Measurements from ENCODE around the gene ZBED4. TPM values are rescaled to one million over a fixed set of nuclear protein-coding genes. Genes with fewer than 3 reads are reported as not detected.

ZBED4 gene
- total RNA-seq, 1 experiment from 2014 or later: 7.1 TPM

- DNase-seq (ENCODE audit: low read depth): no peak
These were observed 26.6 kb downstream of the ZBED4 start for GRCh38 chr22:49880281-49880680.

DNA sequence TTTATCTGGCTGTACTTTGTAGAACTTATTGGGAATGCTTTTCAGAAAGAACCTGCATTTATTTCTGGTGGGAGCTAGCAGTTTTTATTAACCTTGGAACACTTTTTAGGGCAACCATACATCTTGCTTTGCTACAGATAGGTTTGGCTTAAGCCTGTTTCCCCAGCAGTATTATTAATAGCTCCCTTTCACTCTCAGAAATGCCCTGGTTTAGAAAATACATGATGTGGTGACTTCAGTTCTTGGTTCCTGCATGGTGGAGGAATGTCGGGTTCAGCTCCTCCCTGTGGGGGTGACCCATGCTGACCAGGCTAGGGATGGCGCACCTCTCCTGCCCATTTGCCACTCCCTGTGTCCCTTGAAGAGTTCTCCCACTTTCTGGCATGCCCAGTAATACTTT, 28.2 kb downstream of the ZBED4 start:
- DNase-seq (ENCODE audit: low read depth): no peak

- DNase-seq (ENCODE audit: low read depth): no peak
These were observed 29.1 kb downstream of the ZBED4 start for GRCh38 chr22:49882519-49883293.

DNA sequence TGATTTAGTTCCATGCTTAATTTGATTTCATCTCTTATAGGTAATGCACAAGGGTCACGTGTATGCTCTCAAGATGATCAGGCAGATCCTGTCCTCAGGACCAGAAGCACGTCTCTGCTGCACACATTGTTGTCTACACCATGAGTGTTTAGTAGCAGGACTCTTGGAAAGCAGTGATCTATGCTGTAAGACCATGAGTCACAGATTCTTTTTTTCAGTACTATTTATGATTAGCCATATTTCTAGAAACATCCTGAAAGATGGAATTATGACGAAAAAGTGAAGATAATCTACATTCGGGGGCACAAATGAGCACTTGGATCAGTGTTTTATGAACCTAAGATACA, 29.6 kb downstream of the ZBED4 start:
- no peak for DNase-seq (ENCODE audit: low read depth)

GRCh38 chr22:49884075-49884474, 30.4 kb downstream of the ZBED4 start:
- DNase-seq (ENCODE audit: low read depth): no peak

DNA sequence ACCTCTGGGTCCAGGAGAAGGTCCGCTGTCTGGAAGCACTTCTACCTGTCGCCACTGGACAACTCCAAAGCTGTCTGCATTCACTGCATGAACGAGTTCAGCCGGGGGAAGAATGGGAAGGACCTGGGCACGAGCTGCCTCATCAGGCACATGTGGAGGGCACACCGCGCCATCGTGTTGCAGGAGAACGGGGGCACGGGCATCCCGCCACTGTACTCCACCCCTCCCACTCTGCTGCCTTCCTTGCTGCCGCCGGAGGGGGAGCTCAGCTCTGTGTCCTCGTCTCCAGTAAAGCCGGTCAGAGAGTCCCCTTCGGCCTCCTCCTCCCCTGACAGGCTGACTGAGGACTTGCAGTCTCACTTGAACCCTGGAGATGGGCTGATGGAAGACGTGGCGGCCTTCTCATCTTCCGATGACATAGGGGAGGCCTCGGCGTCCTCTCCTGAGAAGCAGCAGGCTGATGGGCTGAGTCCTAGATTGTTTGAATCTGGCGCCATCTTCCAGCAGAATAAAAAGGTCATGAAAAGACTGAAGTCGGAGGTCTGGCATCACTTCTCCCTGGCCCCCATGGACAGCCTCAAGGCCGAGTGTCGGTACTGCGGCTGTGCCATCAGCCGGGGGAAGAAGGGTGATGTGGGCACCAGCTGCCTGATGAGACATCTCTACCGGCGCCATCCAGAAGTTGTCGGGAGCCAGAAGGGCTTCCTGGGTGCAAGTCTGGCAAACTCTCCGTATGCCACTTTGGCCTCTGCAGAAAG, 31.0 kb downstream of the ZBED4 start:
- DNase-seq (ENCODE audit: low read depth): no peak

GRCh38 chr22:49885281-49885680, 31.6 kb downstream of the ZBED4 start:
- no peak for DNase-seq (ENCODE audit: low read depth)

DNA sequence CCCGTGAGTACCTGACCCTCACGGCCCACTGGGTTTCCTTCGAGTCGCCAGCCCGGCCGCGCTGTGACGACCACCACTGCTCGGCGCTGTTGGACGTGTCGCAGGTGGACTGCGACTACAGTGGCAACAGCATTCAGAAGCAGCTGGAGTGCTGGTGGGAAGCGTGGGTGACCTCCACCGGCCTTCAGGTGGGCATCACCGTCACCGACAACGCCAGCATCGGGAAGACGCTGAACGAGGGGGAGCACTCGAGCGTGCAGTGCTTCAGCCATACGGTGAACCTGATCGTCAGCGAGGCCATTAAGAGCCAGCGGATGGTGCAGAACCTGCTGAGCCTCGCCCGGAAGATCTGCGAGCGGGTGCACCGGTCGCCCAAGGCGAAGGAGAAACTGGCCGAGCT, 32.2 kb downstream of the ZBED4 start:
- DNase-seq (ENCODE audit: low read depth): no peak

DNA sequence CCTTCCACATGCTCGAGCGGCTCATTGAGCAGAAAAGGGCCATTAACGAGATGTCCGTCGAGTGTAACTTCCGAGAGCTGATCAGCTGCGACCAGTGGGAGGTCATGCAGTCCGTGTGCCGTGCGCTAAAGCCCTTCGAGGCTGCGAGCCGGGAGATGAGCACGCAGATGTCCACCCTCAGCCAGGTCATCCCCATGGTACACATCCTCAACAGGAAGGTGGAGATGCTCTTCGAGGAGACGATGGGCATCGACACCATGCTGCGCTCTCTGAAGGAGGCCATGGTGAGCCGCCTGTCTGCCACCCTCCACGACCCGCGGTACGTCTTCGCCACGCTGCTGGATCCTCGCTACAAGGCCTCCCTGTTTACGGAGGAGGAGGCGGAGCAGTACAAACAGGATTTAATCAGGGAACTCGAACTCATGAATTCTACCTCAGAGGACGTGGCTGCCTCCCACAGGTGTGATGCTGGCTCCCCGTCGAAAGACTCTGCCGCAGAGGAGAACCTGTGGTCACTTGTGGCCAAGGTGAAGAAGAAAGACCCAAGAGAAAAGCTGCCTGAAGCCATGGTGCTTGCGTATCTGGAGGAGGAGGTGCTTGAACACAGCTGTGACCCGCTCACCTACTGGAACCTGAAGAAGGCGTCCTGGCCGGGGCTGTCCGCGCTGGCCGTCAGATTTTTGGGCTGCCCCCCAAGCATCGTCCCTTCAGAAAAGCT, 32.9 kb downstream of the ZBED4 start:
- DNase-seq (ENCODE audit: low read depth): no peak

DNA sequence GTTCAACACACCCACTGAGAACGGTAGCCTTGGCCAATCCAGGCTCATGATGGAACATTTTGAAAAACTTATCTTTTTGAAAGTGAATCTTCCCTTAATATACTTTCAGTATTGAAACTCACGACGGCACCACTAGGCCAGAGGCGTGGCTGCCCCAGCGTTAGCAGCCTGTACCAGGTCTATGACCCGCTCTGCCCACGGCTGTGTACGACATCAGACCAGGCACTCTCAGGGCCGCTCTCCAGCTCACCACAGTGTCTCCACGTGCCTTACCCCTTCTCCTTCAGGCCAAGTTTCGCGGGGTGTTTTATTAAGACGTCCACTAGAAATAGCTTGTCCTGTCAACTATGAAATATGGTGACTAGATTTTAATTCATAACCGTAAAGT, 33.4 kb downstream of the ZBED4 start:
- DNase-seq (ENCODE audit: low read depth): no peak

DNA sequence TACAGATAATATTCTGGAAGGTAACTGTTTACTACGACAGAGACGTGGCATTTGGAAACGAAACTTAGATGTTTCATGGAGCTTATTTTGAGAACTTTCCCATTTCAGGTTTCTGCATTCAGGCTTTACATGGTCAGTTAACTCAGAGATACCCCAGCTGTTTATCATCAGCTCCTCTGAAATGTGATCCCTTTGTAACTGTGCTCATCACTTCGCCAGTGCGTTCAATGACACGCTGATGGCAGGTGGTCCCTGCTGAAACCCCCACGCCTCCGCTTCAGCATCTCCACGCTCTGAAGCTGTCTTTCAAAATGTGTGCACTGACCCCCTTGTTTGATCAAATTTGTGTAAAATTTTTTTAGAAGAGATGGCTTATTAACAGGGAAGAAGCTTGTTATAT, 34.1 kb downstream of the ZBED4 start:
- DNase-seq (ENCODE audit: low read depth): no peak

DNA sequence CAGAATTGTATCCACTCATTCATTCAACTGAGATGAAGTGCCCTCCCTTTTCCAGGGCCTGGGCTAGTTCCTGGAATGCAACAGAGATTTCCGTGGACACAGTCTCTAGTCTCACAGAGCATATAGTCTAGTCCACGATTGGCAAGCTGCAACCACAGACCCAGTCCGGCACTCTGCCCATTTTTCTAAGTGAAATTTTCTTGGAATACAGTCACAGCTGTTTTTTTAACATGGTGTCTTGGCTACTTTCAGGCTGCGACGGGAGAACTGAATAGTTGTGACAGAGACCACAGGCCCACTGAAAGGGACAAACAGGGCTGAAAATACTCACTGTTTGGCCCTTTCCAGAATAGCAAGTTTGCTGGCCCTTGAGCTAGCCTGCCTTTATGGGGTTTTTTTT, 35.4 kb downstream of the ZBED4 start:
- no peak for DNase-seq (ENCODE audit: low read depth)

DNA sequence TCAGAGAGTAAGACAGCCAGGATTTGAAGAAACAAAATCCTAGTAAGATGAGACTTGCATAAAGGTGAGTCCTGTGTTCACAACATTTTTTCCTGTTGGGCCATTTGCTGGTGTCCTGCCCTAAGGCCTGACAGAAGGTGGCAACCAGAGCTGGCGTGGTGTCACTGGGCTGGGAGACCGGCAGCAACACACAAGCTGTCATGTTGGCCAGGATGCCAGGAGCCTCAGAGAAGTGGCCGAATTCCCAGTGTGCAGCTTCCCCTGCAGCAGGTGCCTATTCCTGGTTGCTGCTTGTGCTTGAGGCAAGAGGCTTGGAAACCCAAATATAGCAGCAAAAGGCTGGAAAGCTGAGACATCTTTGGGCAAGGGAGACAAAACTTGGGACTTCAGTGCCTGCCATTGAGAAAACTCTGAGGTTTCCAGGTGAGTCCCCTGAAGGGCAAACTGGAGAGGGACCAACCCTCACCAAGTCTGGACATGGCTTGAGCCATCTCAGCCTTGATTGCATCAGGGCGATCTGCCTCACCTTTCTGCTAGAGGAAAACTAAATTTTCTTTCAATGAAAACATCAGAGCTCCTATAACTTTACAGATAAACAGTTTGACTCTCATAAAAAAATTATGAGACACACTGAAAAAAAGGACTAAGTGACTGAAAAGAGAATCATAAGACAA, 38.7 kb downstream of the ZBED4 start:
- DNase-seq (ENCODE audit: low read depth): no peak

- DNase-seq (ENCODE audit: low read depth): no peak
These were observed 39.4 kb downstream of the ZBED4 start for GRCh38 chr22:49893025-49893424.

DNA sequence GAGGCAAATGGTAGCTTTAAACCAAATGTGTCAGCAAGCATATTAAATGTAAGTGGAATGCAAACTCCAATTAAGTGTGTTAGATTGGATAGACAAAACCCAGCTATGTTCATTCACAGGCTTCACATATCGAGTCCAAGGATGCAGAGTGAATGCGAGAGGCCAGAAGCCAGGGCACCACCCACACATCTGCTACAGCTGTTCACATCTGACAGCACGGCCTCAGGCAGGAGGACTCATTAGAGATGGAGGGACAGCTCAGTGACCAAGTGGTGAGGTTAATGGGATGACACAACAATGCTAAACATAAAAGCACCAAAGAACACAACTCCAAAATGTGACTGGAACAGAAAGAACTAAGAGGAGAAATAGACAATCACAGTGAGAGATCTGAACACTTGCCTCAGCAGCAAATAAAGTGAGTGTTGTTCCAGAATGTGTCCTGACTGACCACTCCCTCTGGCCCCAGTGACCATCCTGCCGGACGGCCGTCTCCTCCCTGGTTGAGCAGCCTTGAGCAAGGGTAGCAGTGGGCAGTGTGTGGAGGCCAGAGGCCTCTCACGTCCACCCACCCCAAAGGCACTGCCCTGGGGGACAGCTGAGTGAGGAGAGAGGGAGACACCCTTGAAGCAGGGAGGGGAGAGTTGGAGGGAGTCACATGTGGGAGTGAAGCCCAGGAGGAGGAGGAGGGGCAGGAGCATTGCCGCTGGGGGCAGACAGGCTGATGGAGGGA, 40.8 kb downstream of the ZBED4 start:
- DNase-seq (ENCODE audit: low read depth): peak; percentile 9

- no peak for DNase-seq (ENCODE audit: low read depth)
These were observed 42.6 kb downstream of the ZBED4 start for GRCh38 chr22:49896201-49896600.

DNA sequence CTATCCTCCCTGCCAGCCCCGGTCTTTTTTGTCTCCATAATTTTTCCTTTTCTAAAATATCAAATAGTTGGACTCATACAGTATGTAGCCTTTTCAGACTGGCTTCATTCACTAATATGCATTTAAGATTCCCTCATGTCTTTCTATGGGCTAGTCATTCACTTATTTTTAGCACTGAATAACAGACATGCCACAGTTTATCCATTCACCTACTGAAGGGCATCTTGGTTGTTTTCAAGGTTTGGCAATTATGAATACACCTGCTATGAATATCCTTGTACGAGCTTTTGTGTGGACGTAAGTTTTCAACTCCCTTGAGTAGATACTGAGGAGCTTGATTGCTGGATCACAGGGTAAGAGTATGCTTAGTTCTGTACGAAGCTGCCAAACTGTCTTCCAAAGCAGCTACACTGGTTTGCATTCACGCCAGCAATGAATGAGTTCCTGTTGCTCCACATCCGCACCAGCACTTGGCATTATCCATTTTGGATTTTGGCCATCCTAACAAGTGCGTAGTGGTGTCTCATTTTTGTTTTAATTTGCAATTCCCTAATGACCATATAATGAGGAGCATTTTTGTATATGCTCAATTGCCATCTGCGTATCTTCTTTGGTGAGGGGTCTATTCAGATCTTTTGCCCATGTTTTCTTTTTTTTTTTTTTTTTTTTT, 43.5 kb downstream of the ZBED4 start:
- no peak for DNase-seq (ENCODE audit: low read depth)

GRCh38 chr22:49899530-49899929, 45.9 kb downstream of the ZBED4 start:
- no peak for DNase-seq (ENCODE audit: low read depth)

GRCh38 chr22:49900441-49901230, 47.0 kb downstream of the ZBED4 start:
- no peak for DNase-seq (ENCODE audit: low read depth)

DNA sequence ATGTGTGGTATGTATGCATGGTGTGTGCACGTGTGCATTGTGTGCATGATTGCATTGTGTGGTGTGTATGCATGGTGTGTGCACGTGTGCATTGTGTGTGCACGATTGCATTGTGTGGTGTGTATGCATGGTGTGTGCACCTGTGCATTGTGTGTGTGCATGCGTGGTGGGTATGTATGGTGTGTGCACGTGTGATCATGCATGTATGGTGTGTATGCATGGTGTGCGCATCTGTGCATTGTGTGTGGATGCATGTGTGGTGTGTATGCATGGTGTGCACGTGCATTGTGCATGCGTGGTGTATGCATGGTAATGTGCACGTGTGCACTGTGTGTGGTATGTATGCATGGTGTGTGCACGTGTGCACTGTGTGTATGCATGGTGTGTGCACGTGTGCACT, 47.8 kb downstream of the ZBED4 start:
- DNase-seq (ENCODE audit: low read depth): no peak
